Measurements from ENCODE around the gene AMDHD2. TPM values are rescaled to one million over a fixed set of nuclear protein-coding genes. Genes with fewer than 3 reads are reported as not detected.
"Not testable (repeated sequence)": the region's sequence is repeated elsewhere in the genome, so short reads cannot be mapped to it uniquely, and the experiment has no call there.

Gene AMDHD2
- polyA plus RNA-seq, 12 donors, result 8.2 to 58.4 (median 9.6) TPM; not detected in 1

- DNase-seq, result not testable (repeated sequence)
Observed at GRCh38 chr16:2572704-2573103, 52.5 kb downstream of the AMDHD2 start.

GRCh38 chr16:2575839-2576238, 55.7 kb downstream of the AMDHD2 start:
- not testable (repeated sequence) for DNase-seq

GRCh38 chr16:2577044-2577443, 56.9 kb downstream of the AMDHD2 start:
- not testable (repeated sequence) for DNase-seq

GRCh38 chr16:2578905-2579304, 58.7 kb downstream of the AMDHD2 start:
- DNase-seq, result not testable (repeated sequence)

GRCh38 chr16:2580143-2580542, 60.0 kb downstream of the AMDHD2 start:
- DNase-seq, result not testable (repeated sequence)

- not testable (repeated sequence) for DNase-seq
Observed at GRCh38 chr16:2580818-2581217, 60.6 kb downstream of the AMDHD2 start.

Other genes with a start within 250 kb of the AMDHD2 start
- 10 to 100 TPM in 11 of 12 donors, not detected in 1; 12.3 to 24.2 (median 14.4) TPM for gene ABCA3, start 179.6 kb upstream of the AMDHD2 start, polyA plus RNA-seq (ENCODE audit: insufficient read length in 12 of 12)
- gene CCNF, start 90.9 kb upstream of the AMDHD2 start, polyA plus RNA-seq (ENCODE audit: insufficient read length in 12 of 12), result 1 to 10 TPM in 11 of 12 donors, not detected in 1; 3.3 to 9.5 (median 6.5) TPM
- 1 to 10 TPM in 11 of 12 donors, not detected in 1; 3.2 to 8.4 (median 4.3) TPM for gene TEDC2, start 60.3 kb upstream of the AMDHD2 start, polyA plus RNA-seq (ENCODE audit: insufficient read length in 12 of 12)
- 1 to 10 TPM in 11 of 12 donors, not detected in 1; 1.2 to 5.6 (median 2.2) TPM for gene NTN3, start 49.1 kb upstream of the AMDHD2 start, polyA plus RNA-seq (ENCODE audit: insufficient read length in 12 of 12)
- 10 to 100 TPM in 10 of 12 donors, 1 to 10 TPM in 1, not detected in 1; 9.8 to 31.6 (median 19.9) TPM for gene TBC1D24, start 45.2 kb upstream of the AMDHD2 start, polyA plus RNA-seq (ENCODE audit: insufficient read length in 12 of 12)
- gene ATP6V0C, start 6.4 kb upstream of the AMDHD2 start, polyA plus RNA-seq (ENCODE audit: insufficient read length in 12 of 12), result 100 to 1,000 TPM in 3 of 12 donors, 10 to 100 TPM in 8, not detected in 1; 57.8 to 244 (median 85.7) TPM
- 1 to 10 TPM in 9 of 12 donors, not detected in 3; 1.4 to 3.2 (median 1.9) TPM for gene CEMP1, start 11.0 kb downstream of the AMDHD2 start, polyA plus RNA-seq (ENCODE audit: insufficient read length in 12 of 12)
- 10 to 100 TPM in 11 of 12 donors, not detected in 1; 26.4 to 50.8 (median 32.8) TPM for gene PDPK1, start 17.6 kb downstream of the AMDHD2 start, polyA plus RNA-seq (ENCODE audit: insufficient read length in 12 of 12)
- 10 to 100 TPM in 11 of 12 donors, not detected in 1; 18.0 to 26.1 (median 21.0) TPM for gene KCTD5, start 162.2 kb downstream of the AMDHD2 start, polyA plus RNA-seq (ENCODE audit: insufficient read length in 12 of 12)
- 1 to 10 TPM in 7 of 12 donors, under 1 TPM in 3, not detected in 2; 0.87 to 1.8 (median 1.2) TPM for gene PRSS27, start 199.9 kb downstream of the AMDHD2 start, polyA plus RNA-seq (ENCODE audit: insufficient read length in 12 of 12)
- 1,000 to 10,000 TPM in 1 of 12 donors, 100 to 1,000 TPM in 11; 311 to 1,481 (median 496) TPM for gene SRRM2, start 232.3 kb downstream of the AMDHD2 start, polyA plus RNA-seq (ENCODE audit: insufficient read length in 12 of 12)